Keratinocyte (primary cell): ENCODE measurements around the gene LY6G6C.

Experiments used
- CTCF ChIP-seq, 3 experiments: IDR thresholded peaks in 1 of 3; conservative IDR thresholded peaks in 1 of 3; optimal IDR thresholded peaks in 1 of 3; 2 replicates in 2 of 3; 3 replicates in 1 of 3; pipeline versions ENCODE3 to v1.5.1; 2011; ENCODE audit warnings: low read length in 3 of 3, mild to moderate bottlenecking in 3 of 3, moderate library complexity in 2 of 3, control low read depth in 1 of 3, inconsistent platforms in 1 of 3; ENCODE audit not compliant: insufficient read depth in 2 of 3; ENCODE audit errors: extremely low read depth in 1 of 3
- EZH2 ChIP-seq: IDR thresholded peaks from one replicate; pipeline ENCODE4 v1.6.1; 2012; ENCODE audit warnings: inconsistent platforms, mild to moderate bottlenecking, low read length, moderate library complexity

GRCh38 chr6:31718265-31718664, 3.3 kb downstream of the LY6G6C start:
- no peak for TF ChIP-seq CTCF (optimal IDR thresholded peaks at IDR 0.05 in 1 of 3, IDR thresholded peaks at IDR 0.05 in 1 of 3, conservative IDR thresholded peaks at IDR 0.05 in 1 of 3; ENCODE audit: extremely low read depth in 1 of 3, insufficient read depth in 2 of 3, low read length in 3 of 3)
- TF ChIP-seq EZH2, result no peak
